ENCODE measurements around the gene MRPL53. TPM values are rescaled to one million over a fixed set of nuclear protein-coding genes. Genes with fewer than 3 reads are reported as not detected.
A peak's percentile ranks its signal among the peaks of the same experiment; 100 is the strongest.

MRPL53 gene
- total and polyA plus RNA-seq, 2 of the 13 experiments (the other 11 are each of a cell fraction or from before 2014, with no cell fraction given) = 34.3 to 51.9 TPM

GRCh38 chr2:74454654-74455511 is 17.6 kb downstream of the MRPL53 start, which contains the start of gene INO80B (continued):
- TF ChIP-seq ZNF407 (CRISPR knock-in tag; IDR thresholded peaks at IDR 0.05; ENCODE audit: not compliant biosample characterization) = peak; percentile 84
- no peak for TF ChIP-seq KIAA2018 (CRISPR knock-in tag; IDR thresholded peaks at IDR 0.05; ENCODE audit: borderline replicate concordance)
- TF ChIP-seq PBX3 (CRISPR knock-in tag; IDR thresholded peaks at IDR 0.05; ENCODE audit: borderline replicate concordance) = no peak
- TF ChIP-seq ZNF333 (CRISPR knock-in tag; IDR thresholded peaks at IDR 0.05; ENCODE audit: borderline replicate concordance) = peak; percentile 80; the same call in 1 of the 2 replicates
- no peak for TF ChIP-seq FOXM1 (CRISPR knock-in tag; IDR thresholded peaks at IDR 0.05)
- peak; percentile 94 for TF ChIP-seq ZNF772 (CRISPR knock-in tag; IDR thresholded peaks at IDR 0.05)
- TF ChIP-seq PCBP1 (IDR thresholded peaks at IDR 0.05; ENCODE audit: borderline replicate concordance, low read depth, low read length) = peak; percentile 90; the same call in 1 of the 2 replicates

Measured in HepG2 (cell line).